Erythroblast (primary cell): Measurements from ENCODE around the gene CHN2.

Experiments used
- GATA1 ChIP-seq: IDR thresholded peaks from 2 replicates; pipeline ENCODE4 v1.6.1; 2011; ENCODE audit warnings: low read depth, mild to moderate bottlenecking, control low read depth, low read length, moderate library complexity
- POLR2A ChIP-seq: IDR thresholded peaks from 2 replicates; pipeline ENCODE4 v1.6.1; 2011; ENCODE audit warnings: mild to moderate bottlenecking, low read length

GRCh38 chr7:29416938-29417305 lies 222.3 kb downstream of the CHN2 start:
- TF ChIP-seq POLR2A (no peak), GATA1 (no peak)
